A673 (cell line): ENCODE data around the gene IKBIP. TPM values are rescaled to one million over a fixed set of nuclear protein-coding genes. Genes with fewer than 3 reads are reported as not detected.

Experiments used
- BruUV-seq: library from RNA; stranded (reverse); fragments of 400-500 nt; replicated peaks from 2 replicates; lab custom pipeline; 2021; lab: Mats Ljungman, UMichigan
- CTCF ChIA-PET: fragments of 300-600 bp; sonication (Branson Sonifier 250); formaldehyde crosslinking; loops from one replicate; lab custom pipeline; 2022; ENCODE audit warnings: antibody characterized with exemption; lab: Charles Lee
- POLR2A ChIA-PET: fragments of 300-600 bp; sonication (Branson Sonifier 250); formaldehyde crosslinking; loops from one replicate; lab custom pipeline; 2022; ENCODE audit warnings: antibody characterized with exemption; ENCODE audit not compliant: low non-redundant PET; lab: Charles Lee
- DNase-seq: peaks from one replicate; pipeline ENCODE4 v3.0.0-alpha.2; 2015; ENCODE audit warnings: low spot score
- H3K27ac ChIP-seq: fragments of 200-600 bp; sonication (generic); 2 replicates; pipeline ENCODE4 v1.5.1; 2016; ENCODE audit warnings: mixed run types, low read depth, mild to moderate bottlenecking, mixed read lengths, antibody characterized with exemption, low read length; ENCODE audit not compliant: poor library complexity, severe bottlenecking
- H3K27me3 ChIP-seq: fragments of 200-600 bp; sonication (generic); replicated peaks from 2 replicates; pipeline ENCODE4 v1.6.1; 2017; ENCODE audit warnings: mixed run types, low read depth, mild to moderate bottlenecking, mixed read lengths, antibody characterized with exemption, low read length; ENCODE audit not compliant: insufficient read depth, poor library complexity
- H3K36me3 ChIP-seq: fragments of 200-600 bp; sonication (generic); 2 replicates; pipeline ENCODE4 v1.6.1; 2016; ENCODE audit warnings: mixed run types, mild to moderate bottlenecking, mixed read lengths, antibody characterized with exemption, low read length; ENCODE audit not compliant: insufficient read depth, poor library complexity, severe bottlenecking
- H3K4me1 ChIP-seq: fragments of 200-600 bp; sonication (generic); 2 replicates; pipeline ENCODE4 v1.6.1; 2017; ENCODE audit warnings: mixed run types, mild to moderate bottlenecking, mixed read lengths, antibody characterized with exemption, low read length; ENCODE audit not compliant: insufficient read depth, poor library complexity, severe bottlenecking
- H3K4me3 ChIP-seq: fragments of 200-600 bp; sonication (generic); 2 replicates; pipeline ENCODE4 v1.5.1; 2016; ENCODE audit warnings: low read depth, mixed run types, mild to moderate bottlenecking, mixed read lengths, low read length; ENCODE audit not compliant: poor library complexity, severe bottlenecking
- H3K9me3 ChIP-seq: fragments of 200-600 bp; sonication (generic); 2 replicates; pipeline ENCODE4 v1.6.1; 2016; ENCODE audit warnings: mixed run types, low read depth, mild to moderate bottlenecking, mixed read lengths, antibody characterized with exemption, low read length; ENCODE audit not compliant: poor library complexity, severe bottlenecking
- EZH2 ChIP-seq: fragments of 200-600 bp; sonication (generic); IDR thresholded peaks from 2 replicates; pipeline ENCODE4 v1.6.1; 2017; ENCODE audit warnings: borderline replicate concordance, low read depth, mild to moderate bottlenecking, mixed read lengths, antibody characterized with exemption, low read length; ENCODE audit not compliant: poor library complexity, severe bottlenecking
- intact Hi-C: fragments of 100-400 bp; cut with micrococcal nuclease; formaldehyde crosslinking; loops from one replicate; pipeline ENCODE4 v1.10.0; 2022; ENCODE audit not compliant: unreplicated experiment
- total RNA-seq: library from RNA; stranded (reverse); gene quantifications from 2 replicates; pipeline ENCODE4 v1.2.3, GENCODE V29; 2021
- TF ChIP-seq, protein P1 (sequence below): fragments of 300-800, 200-600 bp; sonication (generic); conservative IDR thresholded peaks from 2 replicates; pipeline ENCODE4 v1.5.1; 2017; ENCODE audit warnings: low read depth, mild to moderate bottlenecking, antibody characterized with exemption, low read length, moderate library complexity, mixed read lengths

Gene IKBIP
- total RNA-seq, 1 experiment from 2014 or later = 23.2 TPM

DNA sequence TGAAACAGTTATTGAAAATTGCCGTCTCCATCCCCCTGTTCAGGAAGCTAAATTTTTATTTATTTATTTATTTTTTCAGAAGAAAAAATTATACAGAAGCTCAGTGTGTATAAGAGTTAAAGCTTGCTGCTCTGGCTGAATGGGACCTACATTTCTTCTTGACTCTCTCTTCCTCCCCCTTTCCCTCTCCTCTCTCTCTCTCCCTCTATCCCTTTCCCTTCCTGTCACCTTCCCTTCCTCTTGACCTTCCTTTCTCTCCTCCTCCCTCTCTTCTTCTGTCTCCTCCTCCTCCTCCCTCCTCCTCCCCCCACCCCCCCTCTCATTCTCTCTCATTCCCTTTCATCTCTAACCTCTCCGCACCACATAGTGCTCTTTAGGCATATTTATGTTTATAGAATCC is 39.6 kb upstream of the IKBIP start:
- no peaks in the 10 kb centered on the region for H3K9me3 ChIP-seq
- intact Hi-C loops = no loop called here
- TF ChIP-seq EZH2 = no peak
- TF ChIP-seq, protein P1, sequence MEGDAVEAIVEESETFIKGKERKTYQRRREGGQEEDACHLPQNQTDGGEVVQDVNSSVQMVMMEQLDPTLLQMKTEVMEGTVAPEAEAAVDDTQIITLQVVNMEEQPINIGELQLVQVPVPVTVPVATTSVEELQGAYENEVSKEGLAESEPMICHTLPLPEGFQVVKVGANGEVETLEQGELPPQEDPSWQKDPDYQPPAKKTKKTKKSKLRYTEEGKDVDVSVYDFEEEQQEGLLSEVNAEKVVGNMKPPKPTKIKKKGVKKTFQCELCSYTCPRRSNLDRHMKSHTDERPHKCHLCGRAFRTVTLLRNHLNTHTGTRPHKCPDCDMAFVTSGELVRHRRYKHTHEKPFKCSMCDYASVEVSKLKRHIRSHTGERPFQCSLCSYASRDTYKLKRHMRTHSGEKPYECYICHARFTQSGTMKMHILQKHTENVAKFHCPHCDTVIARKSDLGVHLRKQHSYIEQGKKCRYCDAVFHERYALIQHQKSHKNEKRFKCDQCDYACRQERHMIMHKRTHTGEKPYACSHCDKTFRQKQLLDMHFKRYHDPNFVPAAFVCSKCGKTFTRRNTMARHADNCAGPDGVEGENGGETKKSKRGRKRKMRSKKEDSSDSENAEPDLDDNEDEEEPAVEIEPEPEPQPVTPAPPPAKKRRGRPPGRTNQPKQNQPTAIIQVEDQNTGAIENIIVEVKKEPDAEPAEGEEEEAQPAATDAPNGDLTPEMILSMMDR = no peak
- H3K4me3 ChIP-seq = no peak overlapping the region
- ChIA-PET POLR2A (no interaction called here), CTCF (no interaction called here)
- H3K27me3 ChIP-seq = no peaks in the 10 kb centered on the region
- DNase-seq = no peak
- peaks cover 19% of the 10 kb centered on the region for H3K36me3 ChIP-seq
- no peak overlapping the region for H3K27ac ChIP-seq
- no peaks in the 10 kb centered on the region for H3K4me1 ChIP-seq
- no TSS peak for BruUV-seq

DNA sequence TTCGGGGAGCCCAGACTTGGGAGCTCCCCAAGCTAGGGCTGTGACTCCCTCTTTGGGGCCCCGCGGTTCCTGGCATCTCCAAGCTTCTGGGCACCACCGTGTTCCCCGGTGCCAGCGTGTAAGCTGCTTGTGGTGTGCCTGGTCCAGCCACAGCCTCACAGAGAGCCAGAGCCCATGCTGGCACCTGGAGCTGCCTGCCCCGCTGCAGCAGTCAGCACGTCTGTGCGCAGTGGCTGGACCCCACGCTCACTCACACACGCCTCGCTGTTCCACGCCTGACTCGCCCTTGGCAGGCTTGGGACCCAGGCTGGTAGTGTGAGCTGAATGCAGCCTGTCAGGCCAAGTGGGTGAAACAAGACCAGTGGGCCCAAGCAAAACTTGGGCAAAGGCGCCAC is 35.0 kb upstream of the IKBIP start:
- no peak for DNase-seq
- CTCF ChIA-PET = no interaction called here
- BruUV-seq = no TSS peak
- Histone ChIP-seq H3K9me3 (no peaks in the 10 kb centered on the region), H3K27ac (no peak overlapping the region), H3K4me3 (no peak overlapping the region), H3K4me1 (no peaks in the 10 kb centered on the region), H3K36me3 (peaks cover 14% of the 10 kb centered on the region), H3K27me3 (no peaks in the 10 kb centered on the region)
- intact Hi-C loops = no loop called here
- TF ChIP-seq, protein P1 = no peak
- no peak for TF ChIP-seq EZH2
- POLR2A ChIA-PET = no interaction called here

DNA sequence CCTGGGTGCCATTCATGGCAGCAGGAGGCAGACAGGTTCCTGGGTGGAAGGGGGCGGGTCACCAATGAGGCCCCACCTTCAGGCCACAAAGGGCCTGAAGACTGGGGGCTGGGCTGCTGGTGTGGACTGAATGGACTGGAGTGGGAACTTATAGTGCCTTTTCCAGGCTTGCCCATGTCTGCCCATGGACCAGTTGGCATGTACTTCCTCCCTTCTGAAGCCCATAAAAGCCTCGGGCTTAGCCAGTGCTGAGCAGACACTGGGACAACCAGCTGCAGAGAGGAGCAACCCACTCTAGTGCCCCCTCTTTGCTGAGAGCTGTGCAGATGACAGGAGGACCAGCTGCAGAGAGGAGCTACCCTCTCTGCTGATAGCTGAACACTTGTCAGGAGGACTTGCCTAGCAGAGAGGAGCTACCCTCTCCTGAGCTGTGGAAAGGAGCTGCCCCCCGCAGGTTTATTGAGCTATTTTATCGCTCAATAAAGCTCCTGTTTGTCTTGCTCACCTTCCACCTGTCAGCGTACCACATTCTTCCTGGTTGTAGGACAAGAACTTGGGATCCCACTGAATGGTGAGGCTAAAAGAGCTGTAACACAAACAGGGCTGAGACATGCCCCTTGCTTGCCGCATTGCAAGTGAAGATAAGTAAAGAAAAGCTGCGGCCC is 34.5 kb upstream of the IKBIP start:
- TF ChIP-seq, protein P1 = no peak
- no peak for TF ChIP-seq EZH2
- Histone ChIP-seq H3K27me3 (no peaks in the 10 kb centered on the region), H3K36me3 (peaks cover 14% of the 10 kb centered on the region), H3K4me1 (no peaks in the 10 kb centered on the region), H3K4me3 (no peak overlapping the region), H3K27ac (no peak overlapping the region), H3K9me3 (no peaks in the 10 kb centered on the region)
- ChIA-PET POLR2A (no interaction called here), CTCF (no interaction called here)
- intact Hi-C loops = no loop called here
- no peak for DNase-seq
- no TSS peak for BruUV-seq
